ENCODE results near the gene KIF1A. TPM values are rescaled to one million over a fixed set of nuclear protein-coding genes. Genes with fewer than 3 reads are reported as not detected.

The KIF1A gene
- total RNA-seq, 2 donors from 2014 or later: 28.8 to 30.1 TPM

DNA sequence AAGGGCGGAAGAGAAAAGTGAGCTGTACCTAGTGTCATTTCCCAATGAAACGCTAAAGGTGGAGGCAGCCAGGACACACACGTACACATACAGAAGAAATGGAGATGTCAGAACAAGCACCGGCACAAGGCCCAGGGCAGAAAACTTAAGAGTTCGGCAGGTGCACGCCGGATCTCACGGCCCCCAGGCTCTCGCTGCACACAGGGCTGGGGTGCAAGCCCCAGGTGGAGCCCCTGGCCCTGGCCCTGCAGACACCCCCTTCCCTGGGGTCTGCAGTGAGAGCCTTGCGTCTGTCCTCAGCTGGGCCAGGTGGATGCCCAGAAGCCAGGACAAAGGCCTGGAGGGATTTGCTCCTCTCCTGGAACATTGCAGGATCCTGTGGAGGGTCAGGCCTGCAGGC is 91.7 kb downstream of the KIF1A start:
- DNase-seq (no peak), ATAC-seq (replicated peaks in 1 of 2) (no peak)
- no peak overlapping the region for H3K27ac Mint-ChIP-seq
- no peak overlapping the region for H3K4me3 Mint-ChIP-seq
- H3K36me3 Mint-ChIP-seq (ENCODE audit: insufficient read depth in 2 of 2): no peaks in the 10 kb centered on the region
- H3K4me1 Mint-ChIP-seq (ENCODE audit: low read depth): no peaks in the 10 kb centered on the region
- no peaks in the 10 kb centered on the region for H3K9me3 Mint-ChIP-seq
- no peaks in the 10 kb centered on the region for H3K27me3 Mint-ChIP-seq (ENCODE audit: low read depth)

DNA sequence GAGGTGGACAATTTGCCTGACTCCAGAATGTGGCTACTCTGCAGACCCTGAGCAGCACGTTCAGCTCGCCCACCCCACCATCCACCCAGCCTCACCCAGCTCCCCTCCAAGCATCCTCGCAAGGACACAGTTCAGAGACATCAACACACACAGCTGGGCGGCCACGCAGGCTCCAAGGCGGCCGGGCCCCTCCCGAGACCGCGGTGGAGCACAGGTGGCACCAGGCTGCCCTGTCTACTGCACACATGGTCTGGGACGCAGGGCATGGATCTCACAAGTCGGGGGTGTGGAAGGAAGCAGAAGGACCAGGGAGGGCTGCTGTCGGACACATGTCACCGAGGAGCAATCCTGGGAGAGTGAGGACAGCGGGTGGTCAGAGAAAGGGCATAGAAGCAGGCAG is 92.1 kb downstream of the KIF1A start:
- no peak overlapping the region for H3K27ac Mint-ChIP-seq
- DNase-seq (no peak), ATAC-seq (replicated peaks in 1 of 2) (no peak)
- no peaks in the 10 kb centered on the region for H3K27me3 Mint-ChIP-seq (ENCODE audit: low read depth)
- H3K4me3 Mint-ChIP-seq: no peak overlapping the region
- no peaks in the 10 kb centered on the region for H3K4me1 Mint-ChIP-seq (ENCODE audit: low read depth)
- no peaks in the 10 kb centered on the region for H3K9me3 Mint-ChIP-seq
- no peaks in the 10 kb centered on the region for H3K36me3 Mint-ChIP-seq (ENCODE audit: insufficient read depth in 2 of 2)

DNA sequence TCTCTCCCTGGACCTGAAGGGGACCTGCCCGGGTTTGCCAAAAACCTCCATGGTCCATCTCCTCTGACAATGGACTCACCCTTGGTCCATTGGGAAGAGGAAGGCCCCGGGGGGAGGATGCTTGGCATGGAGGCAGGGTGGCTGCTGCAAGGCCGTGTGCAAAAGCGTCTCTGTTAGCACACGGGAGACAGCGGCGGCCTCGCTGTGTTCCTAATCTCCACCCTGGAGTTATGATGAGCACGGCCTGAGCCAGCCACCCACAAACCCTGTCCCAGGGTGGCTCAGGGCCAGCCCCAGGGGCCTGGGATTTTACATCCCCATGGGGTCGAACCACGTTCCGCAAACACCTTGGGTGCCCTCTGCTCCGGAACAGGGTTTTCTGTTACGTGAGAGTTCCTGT is 92.6 kb downstream of the KIF1A start:
- H3K4me3 Mint-ChIP-seq: no peak overlapping the region
- DNase-seq (no peak), ATAC-seq (replicated peaks in 1 of 2) (no peak)
- H3K9me3 Mint-ChIP-seq: no peaks in the 10 kb centered on the region
- no peaks in the 10 kb centered on the region for H3K27me3 Mint-ChIP-seq (ENCODE audit: low read depth)
- H3K27ac Mint-ChIP-seq: no peak overlapping the region
- no peaks in the 10 kb centered on the region for H3K4me1 Mint-ChIP-seq (ENCODE audit: low read depth)
- no peaks in the 10 kb centered on the region for H3K36me3 Mint-ChIP-seq (ENCODE audit: insufficient read depth in 2 of 2)

DNA sequence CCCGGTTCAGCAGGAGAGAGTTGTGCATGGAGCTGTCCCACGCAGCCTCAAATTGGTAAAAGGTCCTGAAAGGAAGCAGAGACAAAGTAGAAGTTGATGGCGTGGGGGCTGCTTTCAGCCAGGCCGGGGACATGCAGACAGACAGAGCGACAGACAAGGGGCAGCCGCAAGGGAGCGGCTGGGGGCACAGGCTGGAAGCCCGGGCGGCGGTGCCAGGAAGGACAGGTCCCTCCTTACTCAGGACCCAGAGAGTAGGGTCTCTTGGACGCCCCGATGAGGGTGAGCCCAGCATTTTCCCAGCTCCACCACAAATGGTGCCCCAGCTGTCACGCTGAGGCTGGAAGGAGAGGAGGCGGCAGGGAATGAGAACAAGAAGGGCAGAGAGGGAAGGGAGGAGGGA is 93.1 kb downstream of the KIF1A start:
- no peaks in the 10 kb centered on the region for H3K36me3 Mint-ChIP-seq (ENCODE audit: insufficient read depth in 2 of 2)
- no peak overlapping the region for H3K4me3 Mint-ChIP-seq
- H3K9me3 Mint-ChIP-seq: no peaks in the 10 kb centered on the region
- DNase-seq (no peak), ATAC-seq (replicated peaks in 1 of 2) (no peak)
- H3K4me1 Mint-ChIP-seq (ENCODE audit: low read depth): no peaks in the 10 kb centered on the region
- no peak overlapping the region for H3K27ac Mint-ChIP-seq
- no peaks in the 10 kb centered on the region for H3K27me3 Mint-ChIP-seq (ENCODE audit: low read depth)

DNA sequence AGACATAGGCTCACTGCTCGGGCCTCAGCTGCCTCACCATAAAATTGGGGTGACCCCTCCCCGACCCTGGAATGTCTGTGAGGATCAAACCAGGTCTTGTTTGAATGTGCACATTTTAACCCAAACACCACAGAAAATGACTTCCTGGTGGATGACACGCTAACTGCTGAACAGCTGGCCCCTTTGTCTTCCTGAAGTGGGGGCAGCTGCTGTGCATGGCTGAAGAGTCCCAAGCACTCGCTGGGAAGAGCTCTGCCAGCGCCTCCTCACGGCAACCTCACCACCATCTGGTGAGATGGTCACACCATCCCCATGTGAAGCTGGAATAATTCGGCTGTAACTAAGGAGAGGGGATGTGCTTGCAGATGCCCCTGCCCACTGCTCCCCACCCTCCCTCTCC is 94.3 kb downstream of the KIF1A start:
- Mint-ChIP-seq H3K4me1 (ENCODE audit: low read depth) (no peaks in the 10 kb centered on the region), H3K4me3 (no peak overlapping the region), H3K27me3 (ENCODE audit: low read depth) (no peaks in the 10 kb centered on the region), H3K9me3 (no peaks in the 10 kb centered on the region), H3K36me3 (ENCODE audit: insufficient read depth in 2 of 2) (no peaks in the 10 kb centered on the region), H3K27ac (no peak overlapping the region)
- DNase-seq (no peak), ATAC-seq (replicated peaks in 1 of 2) (no peak)

DNA sequence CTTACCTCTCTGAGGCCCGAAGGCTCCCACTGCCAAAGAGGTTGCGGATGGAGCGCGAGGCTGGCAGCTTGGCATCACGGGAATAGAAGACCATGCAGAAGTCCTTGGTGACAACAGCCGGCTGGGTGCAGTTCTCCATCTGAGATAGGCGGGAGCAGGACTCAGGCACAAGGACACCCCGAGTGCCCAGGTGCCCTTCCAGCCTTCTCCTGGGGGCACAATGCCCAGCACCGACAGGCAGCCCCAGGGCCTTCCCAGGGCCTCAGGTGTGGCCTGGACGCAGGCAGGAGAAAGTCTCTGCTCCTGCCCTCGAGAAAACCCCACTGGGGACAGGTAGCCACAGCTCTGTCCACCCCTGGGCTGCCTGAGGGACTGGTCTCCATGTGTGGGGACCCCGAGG is 94.8 kb downstream of the KIF1A start:
- no peaks in the 10 kb centered on the region for H3K27me3 Mint-ChIP-seq (ENCODE audit: low read depth)
- no peak overlapping the region for H3K4me3 Mint-ChIP-seq
- H3K9me3 Mint-ChIP-seq: no peaks in the 10 kb centered on the region
- ATAC-seq (replicated peaks in 1 of 2): no peak
- H3K27ac Mint-ChIP-seq: no peak overlapping the region
- no peaks in the 10 kb centered on the region for H3K36me3 Mint-ChIP-seq (ENCODE audit: insufficient read depth in 2 of 2)
- H3K4me1 Mint-ChIP-seq (ENCODE audit: low read depth): no peaks in the 10 kb centered on the region
- DNase-seq: no peak

DNA sequence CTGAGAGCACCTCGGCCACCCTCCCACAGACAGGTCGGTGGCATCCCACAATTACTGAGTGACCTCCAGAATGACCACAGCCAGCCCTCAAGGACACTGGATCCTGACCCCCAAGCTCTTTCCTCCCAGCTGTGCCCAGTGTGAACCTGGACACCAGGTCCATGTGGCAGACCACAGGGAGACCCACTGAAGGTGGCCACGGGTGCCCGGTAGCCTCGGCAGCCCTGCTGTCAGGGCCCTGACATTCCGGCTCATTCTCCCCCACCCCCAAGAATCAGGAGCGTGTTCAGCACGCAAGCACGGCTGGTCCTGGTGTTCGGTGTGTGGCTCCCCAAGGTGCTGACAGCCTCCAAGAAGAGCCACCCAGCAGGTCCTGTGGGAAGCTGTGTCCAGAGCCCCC is 95.6 kb downstream of the KIF1A start:
- H3K27ac Mint-ChIP-seq: no peak overlapping the region
- H3K4me3 Mint-ChIP-seq: no peak overlapping the region
- ATAC-seq (replicated peaks in 1 of 2): no peak
- no peaks in the 10 kb centered on the region for H3K27me3 Mint-ChIP-seq (ENCODE audit: low read depth)
- no peak for DNase-seq
- H3K9me3 Mint-ChIP-seq: no peaks in the 10 kb centered on the region
- no peaks in the 10 kb centered on the region for H3K36me3 Mint-ChIP-seq (ENCODE audit: insufficient read depth in 2 of 2)
- no peaks in the 10 kb centered on the region for H3K4me1 Mint-ChIP-seq (ENCODE audit: low read depth)

DNA sequence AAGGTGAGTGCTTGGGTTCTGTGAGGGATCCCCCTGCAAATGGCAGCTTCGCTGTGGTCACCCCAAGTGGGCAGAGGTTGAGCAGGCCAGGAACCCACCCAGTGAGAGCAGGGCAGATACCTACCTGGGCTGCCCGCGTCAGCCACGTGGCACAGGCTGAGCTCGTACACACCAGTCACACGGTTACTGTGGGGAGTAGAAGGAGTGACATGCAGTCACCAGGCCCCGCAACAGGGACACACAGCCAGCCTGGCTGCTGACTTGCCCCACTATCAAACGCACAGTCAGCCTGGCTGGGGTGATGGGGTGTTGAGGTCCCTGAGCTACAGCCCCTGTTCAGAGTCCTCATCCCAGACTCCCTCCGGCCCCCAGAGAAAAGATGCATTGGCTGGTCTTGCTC is 96.2 kb downstream of the KIF1A start:
- Mint-ChIP-seq H3K27me3 (ENCODE audit: low read depth) (no peaks in the 10 kb centered on the region), H3K36me3 (ENCODE audit: insufficient read depth in 2 of 2) (no peaks in the 10 kb centered on the region), H3K4me1 (ENCODE audit: low read depth) (no peaks in the 10 kb centered on the region), H3K9me3 (no peaks in the 10 kb centered on the region), H3K4me3 (no peak overlapping the region), H3K27ac (no peak overlapping the region)
- DNase-seq (no peak), ATAC-seq (replicated peaks in 1 of 2) (no peak)

DNA sequence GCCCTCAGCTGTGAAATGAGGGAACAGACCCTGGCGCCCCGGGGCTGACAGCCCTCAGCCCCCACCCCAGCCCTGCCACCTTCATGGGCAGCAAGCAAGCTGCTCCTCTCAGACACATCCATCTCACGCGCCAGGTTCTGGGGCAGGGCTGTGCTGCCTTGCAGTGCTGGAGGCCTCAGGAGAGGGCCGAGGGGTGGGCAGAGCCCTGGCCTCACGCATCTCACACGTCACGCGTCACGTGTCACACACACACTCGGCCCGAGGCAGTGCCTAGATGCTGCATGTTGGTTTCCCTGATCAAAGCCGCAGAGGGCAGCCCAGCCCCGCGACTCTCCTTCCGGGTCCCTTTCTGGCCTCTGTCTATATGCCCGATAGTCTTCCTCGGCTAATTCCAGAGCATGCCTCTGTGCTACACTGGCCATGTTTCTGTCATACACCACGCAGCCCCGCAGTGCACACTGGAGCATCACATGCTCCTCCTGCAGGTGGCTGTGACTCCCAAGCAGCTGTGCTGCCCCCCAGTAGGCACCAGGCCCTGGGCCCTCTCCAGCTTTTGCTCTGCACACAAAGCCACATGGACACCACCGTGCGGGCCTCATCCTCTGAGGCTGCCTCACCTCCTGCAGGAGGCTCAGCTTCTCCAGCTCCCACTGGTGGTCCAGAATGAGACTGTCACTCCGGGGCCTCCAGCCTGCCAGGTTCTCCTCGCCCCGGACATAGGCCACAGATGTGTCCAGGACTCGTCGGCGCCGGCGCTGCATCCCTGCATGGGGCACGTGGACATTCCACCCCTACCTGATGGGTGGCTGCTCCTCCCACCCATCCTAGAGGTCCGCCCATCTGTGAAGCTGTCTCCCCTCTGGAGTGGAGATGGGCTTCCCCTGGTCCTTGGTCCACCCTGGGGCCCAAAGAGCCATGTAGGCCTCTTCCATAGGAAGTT is 97.0 kb downstream of the KIF1A start:
- no peak for ATAC-seq (replicated peaks in 1 of 2)
- H3K4me3 Mint-ChIP-seq: no peak overlapping the region

DNA sequence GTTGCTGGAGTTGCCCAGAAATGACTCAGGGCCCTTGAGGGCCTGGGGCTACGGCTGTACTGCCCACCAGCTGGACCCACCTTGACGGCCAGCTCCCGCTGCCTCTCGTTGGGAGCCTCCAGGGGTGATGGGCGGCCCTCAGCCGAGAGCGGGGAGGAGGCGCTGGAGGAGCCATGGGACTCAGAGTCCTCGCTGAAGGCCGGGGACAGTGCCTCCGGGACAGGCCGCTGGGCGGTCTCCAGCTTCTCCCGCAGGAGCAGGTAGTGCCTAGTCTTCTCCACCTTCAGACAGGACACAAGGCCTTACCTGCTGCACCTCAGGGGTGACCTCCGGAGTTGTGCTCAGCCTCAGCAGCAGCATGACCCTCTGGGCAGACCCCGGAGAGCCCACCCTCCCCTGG is 97.6 kb downstream of the KIF1A start:
- DNase-seq (no peak), ATAC-seq (replicated peaks in 1 of 2) (no peak)
- no peak overlapping the region for H3K4me3 Mint-ChIP-seq
- no peaks in the 10 kb centered on the region for H3K36me3 Mint-ChIP-seq (ENCODE audit: insufficient read depth in 2 of 2)
- no peaks in the 10 kb centered on the region for H3K9me3 Mint-ChIP-seq
- H3K27me3 Mint-ChIP-seq (ENCODE audit: low read depth): no peaks in the 10 kb centered on the region
- no peaks in the 10 kb centered on the region for H3K4me1 Mint-ChIP-seq (ENCODE audit: low read depth)
- H3K27ac Mint-ChIP-seq: no peak overlapping the region

More for the DNA sequence above, 97.0 kb downstream of the KIF1A start:
- H3K27me3 Mint-ChIP-seq (ENCODE audit: low read depth): no peaks in the 10 kb centered on the region
- no peaks in the 10 kb centered on the region for H3K9me3 Mint-ChIP-seq
- H3K4me1 Mint-ChIP-seq (ENCODE audit: low read depth): no peaks in the 10 kb centered on the region
- no peak for DNase-seq
- H3K36me3 Mint-ChIP-seq (ENCODE audit: insufficient read depth in 2 of 2): no peaks in the 10 kb centered on the region
- no peak overlapping the region for H3K27ac Mint-ChIP-seq

DNA sequence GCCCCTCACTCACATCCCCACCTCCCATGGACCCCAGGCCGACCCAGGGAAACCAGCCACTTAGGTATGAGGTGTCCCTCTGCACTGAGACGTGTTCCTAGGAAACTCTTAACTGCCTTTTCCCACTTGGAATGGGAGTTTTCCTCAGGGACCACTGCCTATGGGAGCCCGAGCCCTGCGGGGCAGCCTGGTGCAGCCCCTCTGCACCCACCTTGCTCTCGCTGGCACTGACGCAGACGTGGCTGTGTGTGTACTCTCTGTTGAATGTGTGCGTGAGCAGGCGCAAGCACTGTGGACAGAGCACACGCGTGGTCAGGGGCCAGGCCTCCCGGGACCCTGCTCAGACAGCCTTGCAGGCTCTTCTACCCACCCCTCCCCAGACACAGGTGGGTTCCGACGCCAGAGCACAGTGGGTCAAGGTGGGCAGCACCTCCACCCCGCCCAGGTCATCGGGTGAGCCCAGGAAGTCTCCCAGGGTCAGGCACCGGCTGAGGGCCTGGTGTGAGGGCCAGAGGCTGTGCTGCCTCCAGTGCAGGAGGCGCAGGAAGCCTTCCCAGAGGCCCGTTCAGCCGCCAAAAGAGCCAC is 98.3 kb downstream of the KIF1A start:
- no peaks in the 10 kb centered on the region for H3K9me3 Mint-ChIP-seq
- no peaks in the 10 kb centered on the region for H3K27me3 Mint-ChIP-seq (ENCODE audit: low read depth)
- no peaks in the 10 kb centered on the region for H3K4me1 Mint-ChIP-seq (ENCODE audit: low read depth)
- DNase-seq (no peak), ATAC-seq (replicated peaks in 1 of 2) (no peak)
- H3K36me3 Mint-ChIP-seq (ENCODE audit: insufficient read depth in 2 of 2): no peaks in the 10 kb centered on the region
- H3K27ac Mint-ChIP-seq: no peak overlapping the region
- no peak overlapping the region for H3K4me3 Mint-ChIP-seq

DNA sequence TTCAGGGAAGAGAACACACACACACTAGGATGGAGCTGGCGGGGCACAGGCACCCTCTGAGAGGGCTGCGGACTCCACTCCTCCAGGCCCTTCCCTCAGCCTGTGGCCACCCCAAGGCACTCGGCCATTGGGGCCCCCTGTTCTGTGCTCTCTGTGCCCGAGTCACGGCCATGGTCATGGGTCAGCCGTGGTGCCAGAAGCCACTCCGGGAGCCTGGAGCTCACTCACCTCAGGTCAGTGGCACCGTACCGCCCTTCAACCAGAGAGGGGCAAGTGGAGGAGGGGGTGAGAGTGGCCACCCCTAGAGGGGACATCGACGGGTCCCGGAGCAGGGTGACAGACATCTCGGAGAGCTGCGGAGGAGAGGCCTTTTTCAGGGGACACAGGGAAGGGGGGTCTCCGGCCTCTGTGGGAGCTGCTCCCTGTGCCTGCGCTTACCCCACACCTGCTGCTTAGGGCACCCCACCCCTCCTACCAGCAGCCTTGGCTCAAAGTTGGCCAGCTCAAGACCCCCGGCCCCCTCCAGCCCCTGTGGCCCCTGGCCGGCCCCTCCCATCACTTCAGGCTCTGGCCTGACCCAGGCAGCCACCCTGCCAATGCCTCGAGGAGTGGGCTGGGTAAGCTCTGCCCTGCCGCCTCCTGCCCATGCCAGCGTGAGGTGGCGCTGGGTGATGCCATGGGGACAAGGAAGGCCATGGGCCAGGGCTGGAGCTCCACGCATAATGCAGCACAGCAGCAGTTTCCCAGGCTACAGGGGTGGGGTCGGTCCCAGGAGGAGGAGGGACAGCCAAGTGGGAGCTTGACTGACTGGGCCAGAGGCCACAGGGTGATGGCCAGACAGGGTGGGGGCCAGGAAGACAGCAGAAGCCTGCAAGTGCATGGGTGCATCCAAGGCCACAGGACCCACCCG is 99.1 kb downstream of the KIF1A start:
- Mint-ChIP-seq H3K36me3 (ENCODE audit: insufficient read depth in 2 of 2) (no peaks in the 10 kb centered on the region), H3K27me3 (ENCODE audit: low read depth) (no peaks in the 10 kb centered on the region), H3K9me3 (no peaks in the 10 kb centered on the region), H3K4me1 (ENCODE audit: low read depth) (no peaks in the 10 kb centered on the region), H3K27ac (no peak overlapping the region), H3K4me3 (no peak overlapping the region)
- ATAC-seq (replicated peaks in 1 of 2) (no peak), DNase-seq (no peak)

Data from activated T-cell treated with anti-CD3 and anti-CD28 coated beads, Interleukin-2, amount 50 U/mL, for 72 hours (primary cell).